ENCODE results near the gene LRAT.

The LRAT gene

GRCh38 chr4:154778264-154778663 is 34.5 kb downstream of the LRAT start:
- DNase-seq = no peak

GRCh38 chr4:154779362-154779947 is 35.7 kb downstream of the LRAT start:
- peak; percentile 19 for DNase-seq

GRCh38 chr4:154781126-154781982 is 37.6 kb downstream of the LRAT start, which contains the start of gene RBM46:
RBM46 (plus strand) TSS chr4:154781272; CDS start chr4:154796753, 15,481 bp downstream.
- no peak for DNase-seq

GRCh38 chr4:154781983-154782293 is 38.1 kb downstream of the LRAT start:
- no peak for DNase-seq

Data from fibroblast of skin of back (primary cell).